HG02642 (cell line): ENCODE results near the gene ERVMER34-1.
A peak's percentile ranks its signal among the peaks of the same experiment; 100 is the strongest.

Source experiments
- ATAC-seq: cut with Tn5 transposase; IDR thresholded peaks from one replicate; pipeline ENCODE4 v1.9.1; 2021; ENCODE audit warnings: mild to moderate bottlenecking; ENCODE audit not compliant: unreplicated experiment, poor library complexity

The ERVMER34-1 gene, protein sequence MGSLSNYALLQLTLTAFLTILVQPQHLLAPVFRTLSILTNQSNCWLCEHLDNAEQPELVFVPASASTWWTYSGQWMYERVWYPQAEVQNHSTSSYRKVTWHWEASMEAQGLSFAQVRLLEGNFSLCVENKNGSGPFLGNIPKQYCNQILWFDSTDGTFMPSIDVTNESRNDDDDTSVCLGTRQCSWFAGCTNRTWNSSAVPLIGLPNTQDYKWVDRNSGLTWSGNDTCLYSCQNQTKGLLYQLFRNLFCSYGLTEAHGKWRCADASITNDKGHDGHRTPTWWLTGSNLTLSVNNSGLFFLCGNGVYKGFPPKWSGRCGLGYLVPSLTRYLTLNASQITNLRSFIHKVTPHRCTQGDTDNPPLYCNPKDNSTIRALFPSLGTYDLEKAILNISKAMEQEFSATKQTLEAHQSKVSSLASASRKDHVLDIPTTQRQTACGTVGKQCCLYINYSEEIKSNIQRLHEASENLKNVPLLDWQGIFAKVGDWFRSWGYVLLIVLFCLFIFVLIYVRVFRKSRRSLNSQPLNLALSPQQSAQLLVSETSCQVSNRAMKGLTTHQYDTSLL

DNA sequence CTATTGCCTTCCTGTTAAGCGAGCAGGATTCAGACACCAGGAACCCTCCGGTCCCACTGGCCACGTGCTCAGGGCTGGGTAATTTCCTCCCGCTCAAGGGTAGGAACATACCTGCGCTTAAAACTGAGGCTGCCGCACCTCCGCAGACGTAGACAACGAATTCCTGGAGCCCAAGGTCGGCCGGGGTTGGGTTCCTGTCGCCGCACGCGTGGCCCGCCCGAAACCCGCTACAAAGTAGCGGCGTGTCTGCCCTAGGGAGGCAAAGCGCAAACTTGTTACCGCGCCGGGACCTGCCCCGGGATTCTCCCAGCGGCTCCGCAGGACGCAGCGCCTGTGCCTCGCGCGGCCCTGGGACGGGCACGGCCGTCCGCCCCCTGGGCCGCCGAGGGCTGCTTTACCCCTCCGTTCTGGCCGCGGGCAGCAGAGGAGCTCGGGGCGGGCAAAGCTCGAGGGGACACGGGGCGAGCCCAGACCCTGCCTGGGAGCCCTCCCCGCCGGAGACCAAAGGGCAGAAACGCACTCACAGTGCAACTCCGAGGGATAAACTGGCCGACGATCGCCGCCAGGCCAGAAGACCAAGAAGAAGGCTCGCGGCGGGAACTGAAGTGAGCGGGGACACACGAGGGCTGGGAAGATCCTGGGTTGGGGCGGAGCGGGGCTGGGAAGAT lies at the start of gene ERVMER34-1:
ERVMER34-1 (minus strand) TSS at position 607 of the 668 bp plus-strand sequence. CDS start 5,905 bp downstream, outside the sequence.
- ATAC-seq = no peak

DNA sequence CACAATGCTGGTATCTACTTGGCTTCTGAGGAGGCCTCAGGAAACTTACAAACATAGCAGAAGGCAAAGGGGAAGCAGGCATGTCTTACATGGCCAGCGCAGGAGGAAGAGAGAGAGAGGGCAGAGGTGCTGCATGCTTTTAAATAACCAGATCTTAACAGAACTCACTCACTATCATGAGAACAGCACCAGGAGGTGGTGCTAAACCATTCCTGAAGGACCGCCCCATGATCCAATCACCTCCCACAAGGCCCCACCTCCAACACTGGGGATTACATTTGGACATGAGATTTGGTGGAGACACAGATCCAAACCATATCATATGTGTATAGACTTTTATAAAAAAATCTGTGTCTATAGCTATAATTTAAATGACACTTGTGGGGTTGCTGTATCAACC lies 48.6 kb upstream of the ERVMER34-1 start:
- ATAC-seq = no peak

DNA sequence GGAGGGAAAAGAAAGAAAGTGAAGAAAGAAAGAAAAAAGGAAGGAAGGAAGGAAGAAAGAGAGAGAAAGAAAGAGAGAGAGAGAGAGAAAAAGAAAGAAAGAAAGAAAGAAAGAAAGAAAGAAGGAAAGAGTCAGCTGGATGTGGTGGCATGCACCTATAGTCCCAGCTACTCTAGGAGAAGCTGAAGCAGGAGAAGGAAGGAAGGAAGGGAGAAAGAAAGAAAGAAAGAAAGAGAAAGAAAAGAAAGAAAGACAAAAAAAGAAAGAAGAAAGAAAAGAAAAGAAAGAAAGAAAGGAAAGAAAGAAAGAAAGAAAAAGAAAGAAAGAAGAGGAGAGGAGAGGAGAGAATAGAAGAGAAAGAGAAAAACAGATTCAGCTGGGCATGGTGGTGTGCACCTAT lies 44.3 kb upstream of the ERVMER34-1 start:
- no peak for ATAC-seq

DNA sequence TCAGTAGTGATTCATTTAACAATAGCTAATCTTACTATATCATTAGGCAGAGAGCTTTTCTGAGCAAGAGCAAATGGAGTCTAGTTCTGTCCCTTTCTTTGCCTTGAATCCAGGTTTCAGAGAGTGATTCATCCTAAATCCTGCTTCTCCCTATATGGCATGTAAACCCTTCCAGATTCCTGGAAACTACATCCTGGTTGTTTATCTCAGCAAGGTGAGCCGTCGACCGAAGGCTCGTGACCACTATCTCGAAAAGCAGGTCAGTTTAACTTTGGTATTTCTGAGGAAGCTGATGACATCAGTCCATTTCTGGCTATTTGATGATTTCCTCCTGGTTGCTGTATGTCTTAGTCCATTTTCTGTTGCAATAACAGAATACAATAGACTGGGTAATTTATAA lies 40.7 kb upstream of the ERVMER34-1 start:
- no peak for ATAC-seq

DNA sequence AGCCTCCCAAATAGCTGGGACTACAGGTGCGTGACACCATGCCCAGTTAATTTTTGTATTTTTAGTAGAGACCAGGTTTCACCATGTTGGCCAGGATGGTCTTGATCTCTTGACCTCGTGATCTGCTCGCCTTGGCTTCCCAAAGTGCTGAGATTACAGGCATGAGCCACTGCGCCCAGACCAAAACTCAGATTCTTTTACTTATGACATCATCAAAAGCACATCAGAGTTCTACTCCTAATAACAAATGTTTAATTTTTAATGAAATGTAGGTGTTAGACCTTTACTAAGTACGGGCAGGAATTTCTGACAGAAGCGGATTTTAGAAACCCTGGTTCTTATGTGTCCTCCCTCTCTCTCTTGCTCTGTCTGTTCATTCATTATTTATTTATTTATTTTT lies 38.5 kb upstream of the ERVMER34-1 start:
- ATAC-seq = no peak

DNA sequence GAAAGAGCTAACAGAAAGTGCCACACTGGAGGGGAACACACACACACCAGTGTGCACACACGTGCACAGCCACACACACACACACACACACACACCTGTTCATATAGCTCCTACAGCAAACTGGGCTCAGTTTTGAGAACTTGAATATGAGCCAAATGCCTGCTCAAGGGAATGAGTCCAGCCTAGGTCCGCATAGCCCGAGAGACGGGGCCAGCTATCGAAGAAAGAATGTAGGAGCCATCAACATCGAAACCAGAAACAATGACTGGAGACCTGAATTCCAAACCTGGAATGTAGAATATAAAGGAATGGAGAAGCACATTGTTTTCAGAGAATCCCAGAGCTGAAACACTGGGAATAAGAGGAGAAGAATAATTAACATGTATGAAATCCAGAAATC lies 37.6 kb upstream of the ERVMER34-1 start:
- no peak for ATAC-seq

DNA sequence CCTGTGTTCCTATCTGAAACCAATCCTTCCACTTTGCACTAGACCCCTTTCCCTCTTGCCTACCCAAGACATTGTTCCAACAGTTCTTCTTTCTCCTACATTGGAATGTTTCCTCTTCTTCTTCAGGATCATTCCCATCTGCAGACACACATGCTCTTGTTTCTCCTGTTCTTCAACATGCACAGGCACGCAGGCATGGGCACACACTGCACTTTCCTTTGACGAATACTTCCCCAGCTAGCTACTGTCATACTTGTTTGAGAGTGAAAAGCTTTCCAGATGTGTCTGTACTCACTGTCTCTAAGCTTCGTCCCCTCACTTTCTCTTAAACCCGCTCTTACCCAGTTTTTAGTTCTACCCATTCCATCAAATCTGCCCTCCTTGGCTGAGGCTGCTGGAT lies 31.8 kb upstream of the ERVMER34-1 start:
- ATAC-seq = no peak

DNA sequence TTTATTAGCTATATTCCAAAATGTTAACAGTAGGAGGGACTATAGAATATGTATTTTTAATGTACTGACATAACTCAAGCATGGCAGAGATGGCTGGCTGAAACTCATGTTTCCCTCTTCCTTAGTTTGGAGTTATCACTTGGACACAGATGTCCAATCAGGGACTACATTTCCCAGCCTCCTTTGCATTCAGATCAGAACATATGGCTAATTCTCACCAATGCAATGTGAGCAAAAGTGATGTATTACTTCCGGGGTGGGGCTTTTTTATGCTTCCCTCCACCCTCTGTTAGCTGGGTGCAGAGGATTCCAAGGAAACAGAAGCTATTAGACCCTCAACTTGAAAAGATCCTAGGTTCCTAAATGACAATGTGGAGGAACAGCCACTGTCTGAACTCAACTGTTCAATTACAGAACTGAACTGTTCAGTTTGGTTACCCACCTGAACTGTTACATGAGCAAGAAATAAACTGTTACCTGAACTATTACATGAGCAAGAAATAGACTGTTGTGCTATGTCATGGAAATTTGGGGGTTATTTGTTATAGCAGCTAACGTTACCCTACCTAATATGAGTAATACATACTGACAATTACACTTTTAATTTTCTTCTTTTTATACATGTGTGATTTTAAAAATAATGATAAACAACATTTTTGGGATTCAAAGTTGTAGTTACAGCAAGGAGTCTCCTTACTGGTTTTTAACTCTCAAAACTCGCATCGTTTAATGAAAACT lies 29.6 kb upstream of the ERVMER34-1 start:
- no peak for ATAC-seq

DNA sequence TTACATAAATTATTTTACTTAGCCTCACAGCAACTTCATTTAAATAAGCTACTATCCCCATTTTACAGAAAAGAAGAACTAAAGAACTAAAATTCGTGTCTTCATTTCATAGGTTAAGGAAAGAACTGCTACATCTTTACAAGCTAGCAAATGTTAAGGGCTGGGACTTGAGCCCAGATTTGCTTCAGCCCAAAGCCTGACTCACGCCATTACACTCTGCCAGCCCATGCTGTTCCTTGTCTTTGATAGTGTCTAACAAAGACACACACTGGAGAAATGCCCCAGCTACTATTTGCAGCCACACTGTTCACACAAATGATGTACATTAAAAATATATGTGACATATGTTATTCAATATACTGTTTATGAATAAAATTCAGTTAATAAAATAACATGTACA lies 29.0 kb upstream of the ERVMER34-1 start:
- no peak for ATAC-seq

DNA sequence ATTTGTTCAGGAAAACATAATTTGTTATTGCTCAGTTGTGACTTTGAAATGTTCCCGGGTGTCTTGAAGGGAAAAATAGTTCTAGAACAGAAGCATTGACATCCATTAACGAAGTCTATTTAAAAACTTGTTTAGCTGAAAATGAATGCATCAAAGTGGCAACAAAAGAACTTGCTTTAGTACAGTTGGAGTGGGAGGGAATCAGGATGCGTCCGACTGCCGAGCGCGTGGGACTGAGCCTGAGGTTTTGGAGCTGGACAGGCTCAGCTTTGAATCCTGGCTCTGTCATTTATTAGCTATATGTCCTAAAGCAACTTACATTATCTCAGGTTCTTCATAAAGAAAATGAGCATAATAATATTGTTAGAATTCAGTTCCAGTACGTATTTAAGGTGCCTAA lies 9.0 kb upstream of the ERVMER34-1 start:
- no peak for ATAC-seq

DNA sequence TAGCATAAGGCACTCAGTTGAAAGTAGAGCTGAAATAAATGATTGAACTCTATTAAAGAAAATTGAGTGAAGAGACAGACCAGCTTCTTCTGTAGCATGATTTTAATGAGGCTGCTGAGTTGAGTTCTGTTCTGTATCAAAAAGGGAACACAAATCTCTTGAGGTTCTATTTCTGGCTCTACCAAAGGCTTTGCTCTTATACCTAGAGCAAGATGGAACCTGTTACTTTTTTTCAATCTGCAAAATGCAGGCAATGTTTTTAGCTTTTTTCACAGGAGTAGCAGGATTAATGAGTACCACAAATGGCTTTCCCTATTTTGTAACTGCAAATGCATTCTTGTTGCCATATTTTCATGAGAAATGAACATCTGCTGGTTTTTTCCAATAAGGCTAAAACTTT lies 4.2 kb upstream of the ERVMER34-1 start:
- no peak for ATAC-seq

DNA sequence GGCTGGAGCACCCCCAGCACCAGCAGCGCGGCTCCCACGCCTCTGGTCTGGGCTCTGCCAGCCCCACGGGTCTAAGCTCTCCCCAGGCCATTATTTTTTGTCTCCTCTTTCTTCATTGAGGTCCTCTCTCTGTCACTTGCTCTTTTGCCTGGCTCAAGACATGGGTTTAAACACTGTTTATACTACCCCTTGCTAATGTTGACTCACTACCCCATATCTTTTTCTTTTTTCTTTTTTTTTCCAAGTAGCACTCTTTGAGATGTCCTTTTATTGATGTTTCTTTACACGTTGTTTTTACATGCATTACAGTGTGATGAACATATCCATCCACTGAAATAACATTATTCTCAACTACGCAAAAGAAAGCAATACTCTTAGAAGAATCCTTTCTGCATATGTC lies 1.7 kb upstream of the ERVMER34-1 start:
- ATAC-seq = no peak

DNA sequence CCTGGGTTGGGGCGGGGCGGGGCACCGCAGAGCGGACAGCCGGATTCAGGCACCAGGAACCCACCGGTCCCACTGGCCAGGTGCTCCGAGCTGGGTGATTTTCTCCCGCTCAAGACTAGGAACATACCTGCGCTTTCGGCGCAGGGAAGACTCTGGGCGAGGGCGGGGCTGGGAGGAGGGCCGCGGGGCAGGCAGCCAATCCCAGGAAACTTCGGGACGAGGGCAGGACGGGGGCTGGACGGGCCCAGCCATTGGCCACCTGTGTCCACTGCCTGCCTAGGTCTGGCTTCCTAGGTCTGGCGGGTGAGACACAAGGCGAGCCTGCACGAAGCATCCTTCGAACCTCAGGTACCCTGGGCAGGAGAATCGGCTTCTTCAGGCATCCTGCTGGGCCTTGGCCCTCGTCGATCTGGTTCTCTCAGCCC lies 274 bp upstream of the ERVMER34-1 start:
- no peak for ATAC-seq

DNA sequence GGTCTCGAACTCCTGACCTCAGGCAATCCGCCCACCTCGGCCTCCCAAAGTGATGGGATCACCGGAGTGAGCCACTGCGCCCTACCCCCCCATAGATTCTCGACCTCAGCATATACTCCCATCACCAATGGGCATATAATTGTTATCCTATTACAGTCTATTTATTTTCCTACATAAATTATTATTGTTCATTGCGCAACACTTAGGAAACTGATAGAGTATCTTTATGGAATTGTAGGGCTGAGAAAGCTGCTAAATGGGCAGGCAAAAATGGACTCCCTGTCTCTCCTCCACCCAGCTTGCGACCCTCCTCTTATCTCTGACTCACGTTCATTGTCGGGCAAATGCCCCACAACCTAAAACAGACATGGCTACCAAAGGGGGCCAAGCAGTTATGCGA lies 1.0 kb downstream of the ERVMER34-1 start:
- ATAC-seq = no peak

DNA sequence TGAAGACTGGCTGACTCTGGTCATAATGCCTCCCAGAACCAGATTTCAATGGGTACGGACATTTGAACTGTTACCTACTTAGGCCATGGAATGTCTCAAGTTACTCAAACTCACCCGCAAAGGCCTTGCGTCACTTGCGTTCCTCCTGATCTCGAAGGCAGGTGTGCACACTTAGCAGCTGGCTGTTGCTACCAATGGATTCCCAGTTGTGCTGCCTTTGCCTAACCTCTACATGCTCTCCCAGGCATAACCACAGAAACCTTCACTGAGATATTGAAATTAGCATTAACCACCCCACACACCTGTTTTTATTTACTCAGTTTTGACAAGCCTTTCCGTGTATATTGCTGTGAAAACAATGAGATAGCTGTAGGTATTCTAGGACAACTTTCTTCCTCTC lies 2.8 kb downstream of the ERVMER34-1 start:
- ATAC-seq = peak; percentile 62

DNA sequence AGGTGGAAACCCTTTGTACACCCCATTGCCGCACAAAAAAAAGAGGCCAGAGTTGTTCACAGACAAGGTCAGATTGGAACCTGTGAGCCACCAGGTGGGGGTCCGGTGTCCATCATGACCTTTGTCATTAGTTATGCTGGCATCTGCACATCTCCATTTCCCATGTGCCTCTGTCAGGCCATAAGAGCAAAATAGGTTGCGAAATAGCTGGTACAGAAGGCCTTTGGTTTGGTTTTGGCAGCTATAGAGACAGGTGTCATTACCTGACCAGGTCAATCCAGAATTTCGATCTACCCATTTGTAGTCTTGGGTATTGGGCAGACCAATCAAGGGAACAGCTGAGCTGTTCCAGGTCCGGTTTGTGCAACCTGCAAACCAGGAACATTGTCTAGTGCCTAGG lies 6.6 kb downstream of the ERVMER34-1 start:
- no peak for ATAC-seq

DNA sequence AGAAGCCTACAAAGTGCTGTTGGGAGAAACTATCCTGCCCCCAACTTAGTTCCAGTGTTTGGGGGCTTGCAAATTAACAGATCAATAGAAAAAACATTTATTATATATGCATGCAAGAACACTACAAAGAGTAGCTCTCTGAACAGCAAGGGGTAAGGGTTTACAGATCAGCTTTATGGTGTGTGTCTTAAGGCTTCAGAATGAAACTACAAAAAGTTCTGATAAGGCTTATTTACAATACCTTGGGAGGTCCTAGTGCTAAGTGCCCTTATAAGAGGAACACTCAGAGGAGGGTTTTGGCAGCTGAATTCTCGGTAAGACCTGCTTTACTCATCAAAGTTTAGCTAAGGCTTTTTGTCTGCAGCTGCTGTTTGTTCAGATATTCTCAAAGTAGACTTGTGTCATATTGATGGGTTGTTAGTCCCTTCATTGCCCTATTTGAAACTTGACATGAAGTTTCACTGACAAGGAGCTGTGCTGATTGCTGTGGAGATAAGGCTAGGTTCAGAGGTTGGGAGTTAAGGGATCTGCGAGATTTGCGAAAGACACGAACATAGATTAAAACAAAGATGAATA lies 7.7 kb downstream of the ERVMER34-1 start:
- no peak for ATAC-seq

DNA sequence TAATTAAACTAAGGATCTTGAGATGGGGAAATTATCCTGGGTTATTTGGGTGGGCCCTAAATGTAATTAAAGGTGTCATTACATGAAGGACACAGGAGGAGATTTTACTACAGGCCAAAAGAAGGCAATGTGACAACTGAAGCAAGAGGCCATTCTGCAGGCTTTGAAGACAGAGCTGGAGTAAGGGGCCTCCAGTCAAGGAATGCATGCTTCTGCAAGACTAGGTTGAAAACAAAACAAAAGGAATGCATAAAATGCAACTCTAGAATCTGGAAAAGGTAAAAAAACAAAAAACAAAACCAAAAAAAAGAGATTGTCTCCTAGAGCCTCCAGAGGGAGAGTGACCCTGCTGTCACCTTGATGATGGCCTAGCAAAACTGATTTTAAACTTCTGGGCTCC lies 21.6 kb downstream of the ERVMER34-1 start:
- no peak for ATAC-seq

DNA sequence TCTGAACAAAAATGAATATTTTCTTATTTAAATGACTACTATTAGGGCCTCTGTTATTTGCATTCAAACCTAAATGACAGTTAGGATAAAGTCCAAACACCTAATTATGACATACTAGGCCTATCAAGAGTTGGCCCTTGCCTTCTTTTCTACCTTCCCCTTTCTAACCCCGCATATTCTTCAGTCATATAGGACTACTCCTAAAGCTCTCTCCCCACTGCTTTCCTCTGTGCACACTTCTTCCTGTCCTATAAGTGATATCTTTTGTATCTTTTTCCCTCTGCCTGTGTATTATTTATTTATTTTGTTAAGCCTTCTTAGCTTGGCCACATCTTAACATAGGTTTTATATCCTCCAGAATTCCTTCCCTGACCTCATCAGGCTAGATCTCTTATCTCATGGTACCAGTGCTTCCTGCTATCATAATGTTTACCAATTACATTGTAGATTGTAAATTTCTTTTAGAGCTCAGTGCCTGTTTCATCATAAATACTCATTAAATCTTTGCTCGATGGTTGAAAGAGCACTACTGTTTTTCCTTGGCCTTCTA lies 22.5 kb downstream of the ERVMER34-1 start:
- ATAC-seq = no peak
